ENCODE data around the gene PLCB3. TPM values are rescaled to one million over a fixed set of nuclear protein-coding genes. Genes with fewer than 3 reads are reported as not detected.

Gene PLCB3
- total and polyA plus RNA-seq, 2 of the 13 experiments (the other 11 are each of a cell fraction or from before 2014, with no cell fraction given): 7.5 to 13.8 TPM

- TF ChIP-seq ZNF407 (CRISPR knock-in tag; IDR thresholded peaks at IDR 0.05; ENCODE audit: not compliant biosample characterization) (no peak), HNRNPL (IDR thresholded peaks at IDR 0.05; ENCODE audit: low read depth, low read length) (no peak), SP1 (IDR thresholded peaks at IDR 0.05) (no peak), SP1 (CRISPR knock-in tag; IDR thresholded peaks at IDR 0.05) (peak; percentile 86), ARNT2 (CRISPR knock-in tag; IDR thresholded peaks at IDR 0.05; ENCODE audit: low read depth) (peak; percentile 63), POLR2AphosphoS2 (IDR thresholded peaks at IDR 0.05; ENCODE audit: low read depth, low read length) (no peak), ZNF878 (CRISPR knock-in tag; IDR thresholded peaks at IDR 0.05) (no peak), KDM1A (CRISPR knock-in tag; IDR thresholded peaks at IDR 0.05) (no peak), JARID2 (CRISPR knock-in tag; IDR thresholded peaks at IDR 0.05; ENCODE audit: insufficient replicate concordance) (no peak), NFE2L1 (CRISPR knock-in tag; IDR thresholded peaks at IDR 0.05; ENCODE audit: borderline replicate concordance) (no peak), ZNF256 (CRISPR knock-in tag; conservative IDR thresholded peaks at IDR 0.05) (0 out of 2 replicates have a peak, but pooled peaks have one; percentile 29), ZNF3 (CRISPR knock-in tag; IDR thresholded peaks at IDR 0.05) (no peak), GATAD2A (CRISPR knock-in tag; IDR thresholded peaks at IDR 0.05) (peak; percentile 8), PHF21A (CRISPR knock-in tag; IDR thresholded peaks at IDR 0.05) (peak; percentile 63; the same call in 1 of the 2 replicates), ZNF749 (CRISPR knock-in tag; IDR thresholded peaks at IDR 0.05; ENCODE audit: borderline replicate concordance) (no peak), FOXO1 (CRISPR knock-in tag; IDR thresholded peaks at IDR 0.05) (0 out of 2 replicates have a peak, but pooled peaks have one; percentile 13), NAIF1 (CRISPR knock-in tag; IDR thresholded peaks at IDR 0.05; ENCODE audit: borderline replicate concordance) (peak; percentile 89), CENPX (CRISPR knock-in tag; IDR thresholded peaks at IDR 0.05) (no peak), ZNF652 (CRISPR knock-in tag; IDR thresholded peaks at IDR 0.05; ENCODE audit: borderline replicate concordance, low read depth) (no peak), CERS6 (CRISPR knock-in tag; IDR thresholded peaks at IDR 0.05) (no peak), CHD4 (IDR thresholded peaks at IDR 0.05; ENCODE audit: borderline replicate concordance, low read length) (no peak), ZNF331 (CRISPR knock-in tag; IDR thresholded peaks at IDR 0.05) (peak; percentile 67; the same call in 1 of the 2 replicates), ZSCAN20 (CRISPR knock-in tag; IDR thresholded peaks at IDR 0.05; ENCODE audit: borderline replicate concordance) (no peak)
Observed at GRCh38 chr11:64225608-64226506, 25.5 kb upstream of the PLCB3 start, which contains the start of the genes NUDT22 and TRPT1 (continued).
